GM21381 (cell line): ENCODE data around the gene TXNRD1.
A peak's percentile ranks its signal among the peaks of the same experiment; 100 is the strongest.

ENCODE experiments used
- ATAC-seq: cut with Tn5 transposase; IDR thresholded peaks from one replicate; pipeline ENCODE4 v1.9.1; 2021; ENCODE audit warnings: mild to moderate bottlenecking, moderate library complexity; ENCODE audit not compliant: unreplicated experiment

TXNRD1 gene

DNA sequence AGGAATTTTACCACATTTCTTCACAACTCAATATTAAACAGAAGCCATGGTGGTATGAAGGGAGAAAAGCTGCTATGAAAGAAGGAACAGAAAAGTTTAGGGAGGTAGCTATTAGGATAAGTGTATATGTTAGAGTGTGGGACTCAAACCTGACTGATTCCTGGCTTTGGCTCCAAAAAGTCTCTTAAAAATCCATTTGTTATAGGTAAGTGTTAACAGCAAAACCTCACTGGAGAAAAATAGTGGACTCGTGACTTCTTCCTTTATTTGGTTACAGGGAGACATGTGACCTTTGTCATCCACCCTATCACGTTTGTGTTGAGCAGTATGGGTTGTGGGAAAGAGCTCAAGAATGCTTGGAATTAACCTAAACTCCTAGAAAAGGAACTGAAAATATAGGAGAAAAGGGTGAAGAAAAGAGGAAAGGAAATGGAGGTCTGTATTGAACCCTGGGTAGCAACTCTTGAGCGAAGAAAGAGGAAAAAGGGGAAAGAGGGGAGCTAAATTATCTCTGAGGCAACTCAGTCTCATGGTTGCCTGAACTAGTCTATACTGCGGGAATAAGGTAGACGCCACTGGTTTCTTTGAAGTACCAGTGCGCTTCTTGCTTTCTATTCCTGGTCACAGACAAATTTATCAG is 84.4 kb downstream of the TXNRD1 start:
- ATAC-seq, result no peak

- peak; percentile 90 for ATAC-seq
Measured at GRCh38 chr12:104303538-104304151, 88.1 kb downstream of the TXNRD1 start, which contains the start of gene EID3. Gene EID3 (plus strand): TSS chr12:104303739. CDS start chr12:104303935, 196 bp downstream.

DNA sequence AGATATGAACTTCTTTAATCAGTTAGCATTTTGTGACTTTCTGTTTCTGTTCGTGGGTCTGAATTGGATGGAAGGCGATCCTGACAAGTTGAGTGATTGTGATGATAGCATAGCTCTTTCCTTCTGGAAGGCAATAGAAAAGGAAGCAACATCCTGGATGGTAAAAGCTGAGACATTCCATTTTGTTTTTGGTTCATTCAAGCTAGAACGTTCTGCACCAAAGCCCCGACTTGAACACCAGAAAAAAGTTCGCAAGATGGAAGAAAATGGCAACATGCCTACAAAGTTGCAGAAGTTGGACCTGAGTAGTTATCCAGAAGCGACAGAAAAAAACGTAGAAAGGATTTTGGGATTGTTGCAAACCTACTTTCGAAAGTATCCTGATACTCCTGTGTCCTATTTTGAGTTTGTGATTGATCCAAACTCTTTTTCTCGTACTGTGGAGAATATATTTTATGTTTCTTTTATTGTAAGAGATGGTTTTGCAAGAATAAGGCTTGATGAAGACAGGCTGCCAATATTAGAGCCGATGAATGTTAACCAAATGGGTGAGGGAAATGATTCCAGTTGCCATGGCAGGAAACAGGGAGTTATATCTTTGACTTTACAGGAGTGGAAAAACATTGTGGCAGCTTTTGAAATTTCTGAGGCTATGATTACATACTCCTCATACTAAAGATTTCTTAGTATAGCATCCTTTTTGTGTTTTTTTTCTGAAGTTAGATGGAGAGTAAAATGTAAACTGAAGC is 88.9 kb downstream of the TXNRD1 start:
- no peak for ATAC-seq

DNA sequence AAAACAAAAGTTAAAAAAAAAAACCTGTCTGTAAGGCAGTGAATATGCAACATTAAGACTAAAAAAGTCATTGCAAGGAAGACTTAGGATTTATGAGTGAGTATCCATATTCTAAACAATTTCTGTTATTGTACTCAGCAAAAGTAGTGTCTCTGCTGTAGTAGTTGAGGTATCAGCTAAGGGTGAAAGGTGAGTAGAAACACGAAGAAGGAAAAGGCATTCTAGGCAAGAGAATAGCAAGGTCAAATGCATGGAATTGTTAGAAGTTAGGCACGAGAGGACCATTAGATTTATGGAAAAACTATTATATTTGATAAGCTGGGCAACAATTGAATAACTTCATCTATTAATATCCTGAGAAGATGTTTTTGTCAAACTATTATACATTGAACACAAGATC is 89.8 kb downstream of the TXNRD1 start:
- ATAC-seq, result no peak

GRCh38 chr12:104306376-104306775 is 90.8 kb downstream of the TXNRD1 start:
- no peak for ATAC-seq

GRCh38 chr12:104306943-104307654 is 91.5 kb downstream of the TXNRD1 start:
- ATAC-seq, result no peak

DNA sequence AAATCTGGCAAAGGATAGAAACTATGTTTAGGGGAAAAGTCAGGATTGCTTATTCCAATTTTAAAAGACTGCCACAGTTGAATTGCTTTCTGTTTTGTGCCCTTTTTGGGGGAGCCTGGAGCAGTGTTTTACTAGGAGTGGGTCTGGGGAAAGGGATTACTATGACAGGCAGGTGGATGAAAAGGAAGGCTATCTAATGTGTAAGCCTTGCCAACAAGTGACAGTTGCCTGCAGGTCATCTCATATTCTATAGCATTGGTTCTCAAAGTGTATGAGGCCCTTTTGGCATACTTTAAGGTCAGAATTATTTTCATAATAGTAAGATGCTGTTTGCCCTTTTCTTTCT is 92.0 kb downstream of the TXNRD1 start:
- no peak for ATAC-seq

DNA sequence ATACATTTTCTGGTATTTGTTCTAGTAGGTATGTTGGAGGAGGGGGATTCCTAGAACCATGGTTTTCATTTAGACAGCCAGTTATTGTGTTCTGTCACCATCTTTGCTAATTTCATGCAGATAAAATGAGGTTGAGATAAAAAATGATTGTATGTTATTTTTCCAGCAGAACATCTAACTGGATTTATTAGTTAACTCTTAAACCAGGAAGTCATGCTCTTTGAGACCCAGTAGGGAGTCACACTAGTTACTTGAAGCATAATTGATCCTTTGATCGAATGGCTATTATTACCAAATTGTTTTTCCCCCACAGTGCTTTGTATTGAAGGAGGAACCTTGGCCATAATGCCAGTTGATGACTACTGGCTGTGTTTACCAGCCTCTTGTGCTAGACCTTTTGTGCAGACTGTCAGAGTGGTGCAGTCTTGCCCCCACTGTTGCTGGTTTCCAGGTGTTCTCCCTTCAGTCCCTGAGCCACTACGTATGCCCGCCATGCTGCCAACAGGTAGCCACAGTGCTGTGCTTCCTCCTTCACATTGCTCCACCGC is 93.9 kb downstream of the TXNRD1 start:
- ATAC-seq, result no peak

DNA sequence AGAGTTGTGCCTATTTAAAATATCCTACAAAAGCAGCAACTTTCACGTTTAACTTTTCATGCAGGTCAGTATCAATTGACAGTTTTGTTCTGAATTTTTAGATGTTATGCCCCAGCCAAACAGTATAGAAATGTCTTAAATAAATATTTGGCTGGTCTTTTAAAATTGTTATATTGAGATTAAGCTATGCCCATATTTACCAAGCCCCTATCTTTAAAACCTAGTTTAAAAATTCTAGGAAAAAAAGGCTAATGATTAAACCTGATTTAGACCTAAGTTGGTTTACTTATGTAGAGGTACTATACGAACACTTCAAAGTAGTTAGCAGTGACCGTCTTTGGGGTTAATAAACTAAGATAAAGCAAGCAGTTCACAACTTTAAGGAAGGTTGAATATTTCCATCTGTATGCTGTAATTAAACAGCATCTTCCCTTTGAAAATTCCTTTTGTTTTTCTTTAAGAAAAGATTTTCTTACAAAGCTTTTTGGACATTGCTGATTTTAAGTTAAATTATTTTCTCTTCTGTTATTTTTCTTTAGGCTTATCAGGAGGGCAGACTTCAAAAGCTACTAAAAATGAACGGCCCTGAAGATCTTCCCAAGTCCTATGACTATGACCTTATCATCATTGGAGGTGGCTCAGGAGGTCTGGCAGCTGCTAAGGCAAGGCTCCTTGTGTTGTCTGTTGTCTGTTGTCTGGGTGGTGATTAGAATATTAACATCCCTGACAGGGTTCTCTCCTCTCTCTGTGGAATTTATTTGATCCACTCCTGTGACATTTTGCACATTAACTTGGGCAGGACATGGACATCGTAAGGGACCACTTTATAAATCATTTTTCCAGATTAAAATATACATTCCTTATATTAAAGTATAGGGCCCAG is 95.4 kb downstream of the TXNRD1 start:
- ATAC-seq, result no peak

DNA sequence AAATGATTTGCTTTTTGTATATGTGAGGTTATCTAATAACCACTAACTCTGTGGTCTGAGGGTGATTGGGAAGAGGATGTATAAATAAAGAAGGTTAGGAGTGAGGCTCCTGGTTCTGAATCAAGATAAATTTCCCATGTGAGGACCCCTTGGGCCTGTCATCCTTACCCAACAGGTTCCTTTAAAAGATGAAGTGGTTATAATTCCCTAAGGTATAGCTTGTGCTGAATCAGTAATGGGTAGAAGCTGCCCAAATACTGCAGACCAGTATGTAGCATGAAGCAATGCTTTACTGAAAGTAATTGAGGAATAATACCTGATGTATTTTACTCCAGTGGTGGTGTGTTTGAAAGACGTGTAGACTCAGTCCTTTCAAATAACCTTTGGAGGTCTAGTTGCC is 96.6 kb downstream of the TXNRD1 start:
- ATAC-seq, result no peak

DNA sequence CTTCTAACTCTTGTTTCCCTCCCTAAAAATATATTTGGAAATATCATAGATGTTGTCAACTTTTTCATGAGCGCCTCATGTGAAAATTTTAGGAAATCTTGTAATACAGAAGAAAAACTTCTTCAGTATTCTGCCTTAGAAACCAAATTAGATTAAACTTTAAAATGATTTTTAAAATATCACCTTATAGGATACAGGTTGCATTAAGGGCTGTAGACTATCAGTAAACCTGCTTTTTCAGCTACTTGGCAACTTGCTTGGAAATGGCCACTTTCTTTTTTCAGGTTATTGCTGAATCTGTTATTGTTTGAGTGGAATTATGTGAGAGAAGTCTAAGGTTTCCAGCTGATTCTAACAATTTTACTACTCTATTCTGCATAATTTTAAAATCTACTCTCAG is 97.1 kb downstream of the TXNRD1 start:
- ATAC-seq, result no peak

DNA sequence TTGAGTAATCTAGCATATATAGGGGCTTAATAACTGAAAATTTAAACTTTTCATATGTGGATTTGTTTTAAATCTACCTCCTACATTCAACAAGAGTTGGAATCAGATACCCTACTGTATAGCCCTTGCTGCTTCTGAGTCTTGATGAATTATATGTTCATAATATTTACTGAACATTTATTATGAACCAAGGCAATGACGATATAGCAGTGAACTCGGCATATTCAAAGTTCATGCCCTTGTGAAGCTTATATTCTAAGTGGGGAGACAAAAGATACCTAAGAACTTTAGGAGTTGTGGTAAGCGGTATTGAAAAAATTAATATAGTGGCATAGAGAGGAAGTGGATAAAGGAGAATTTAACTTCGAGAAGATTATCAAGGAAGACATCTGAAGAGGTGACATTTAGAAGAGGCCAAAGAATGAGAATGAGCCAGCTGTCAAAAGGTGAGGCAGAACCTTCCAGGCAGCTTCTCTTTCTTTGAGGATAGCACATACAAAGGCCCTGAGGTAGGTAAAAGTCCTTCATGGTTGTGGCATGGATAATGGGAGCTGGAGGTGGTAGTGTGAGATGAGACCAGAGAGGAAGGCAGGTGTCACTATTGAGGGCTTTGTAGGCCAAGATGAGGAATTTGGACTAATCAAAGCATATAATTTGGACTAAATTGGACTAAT is 98.1 kb downstream of the TXNRD1 start:
- ATAC-seq, result no peak

- no peak for ATAC-seq
Measured at GRCh38 chr12:104314242-104314614, 98.6 kb downstream of the TXNRD1 start.

- no peak for ATAC-seq
Measured at GRCh38 chr12:104315326-104316224, 100.0 kb downstream of the TXNRD1 start.

- no peak for ATAC-seq
Measured at GRCh38 chr12:104316936-104317335, 101.4 kb downstream of the TXNRD1 start.

DNA sequence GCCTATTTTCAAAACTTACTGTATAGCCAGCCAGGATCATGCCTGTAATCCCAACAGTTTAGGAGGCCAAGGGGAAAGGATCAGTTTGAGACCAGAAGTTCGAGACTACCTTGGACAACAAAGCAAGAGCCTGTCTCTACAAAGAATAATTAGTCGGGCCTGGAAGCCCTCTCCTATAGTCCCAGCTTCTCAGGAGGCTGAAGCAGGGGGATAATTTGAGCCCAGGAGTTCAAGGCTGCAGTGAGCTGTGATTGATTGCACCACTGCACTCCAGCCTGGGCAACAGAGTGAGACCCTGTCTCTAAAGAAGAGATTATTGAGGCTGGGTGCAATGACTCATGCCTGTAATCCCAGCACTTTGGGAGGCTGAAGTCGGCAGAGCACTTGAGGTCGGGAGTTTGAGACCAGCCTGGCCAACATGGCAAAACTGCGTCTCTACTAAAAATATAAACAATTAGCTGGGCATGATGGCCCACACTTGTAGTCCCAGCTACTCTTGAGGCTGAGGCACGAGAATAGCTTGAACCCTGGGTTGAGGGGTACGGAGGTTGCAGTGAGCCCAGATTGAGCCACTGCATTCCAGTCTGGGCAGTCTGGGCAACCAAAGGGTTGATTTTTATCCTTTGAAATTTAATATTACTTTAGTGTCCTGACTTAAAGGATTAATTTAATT is 102.1 kb downstream of the TXNRD1 start:
- no peak for ATAC-seq

GRCh38 chr12:104319028-104319427 is 103.4 kb downstream of the TXNRD1 start:
- ATAC-seq, result no peak

DNA sequence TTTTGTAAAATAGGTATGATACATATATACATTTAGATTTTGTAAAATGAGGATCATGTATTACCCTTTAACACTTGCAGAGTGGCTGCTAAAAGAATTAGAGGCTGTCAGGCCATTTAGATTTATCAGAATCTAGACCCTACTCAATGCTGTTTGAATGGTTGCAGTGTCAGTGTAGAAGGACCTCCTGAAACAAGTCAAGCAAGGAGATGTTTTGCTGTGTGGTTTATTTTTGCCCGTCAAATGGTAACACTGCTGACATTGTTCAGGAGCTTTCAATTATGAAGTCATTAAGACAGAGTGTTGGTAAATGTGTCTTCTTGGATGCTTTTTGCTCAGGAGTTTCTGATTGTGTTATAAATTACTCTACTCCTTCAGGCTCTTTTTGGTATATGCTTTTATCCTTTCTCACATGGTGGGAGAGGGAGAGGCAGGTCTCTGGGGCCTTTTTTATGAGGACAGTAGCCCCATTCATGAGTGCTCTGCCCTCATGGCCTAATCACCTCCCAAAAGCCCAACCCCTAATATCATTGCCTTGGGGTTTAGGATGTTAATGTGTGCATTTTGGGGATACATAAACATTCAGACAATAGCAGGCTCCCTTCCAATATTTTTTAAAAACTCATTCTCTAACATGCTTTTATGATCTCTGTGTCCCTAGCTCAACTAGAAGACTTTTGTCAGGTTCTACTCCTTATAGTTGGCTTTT is 104.5 kb downstream of the TXNRD1 start:
- no peak for ATAC-seq
